ENCODE data around the gene NCAPG2. TPM values are rescaled to one million over a fixed set of nuclear protein-coding genes. Genes with fewer than 3 reads are reported as not detected.
A peak's percentile ranks its signal among the peaks of the same experiment; 100 is the strongest.

NCAPG2 gene
- total and polyA plus RNA-seq, 2 of the 13 experiments (the other 11 are each of a cell fraction or from before 2014, with no cell fraction given): 15.1 to 30.7 TPM

GRCh38 chr7:158602041-158602440, 102.6 kb downstream of the NCAPG2 start:
- DNase-seq (ENCODE audit: low spot score): no peak
- ChIA-PET POLR2A (no interaction called here), CTCF (ENCODE audit: low intra/inter-chr PET ratio, low total read pairs) (no interaction called here)
- 100% methylated on average over 1 of the region's 7 CpGs for WGBS (ENCODE audit: low lambda C conversion rate)
- Histone ChIP-seq H3K9me3 (ENCODE audit: low read length) (no peaks in the 10 kb centered on the region), H3K4me2 (ENCODE audit: low read depth, low read length) (no peak overlapping the region), H3K9ac (ENCODE audit: insufficient read depth, low read depth, low read length) (no peak overlapping the region), H3K4me3 (replicated peaks in 1 of 3; ENCODE audit: insufficient read depth in 1 of 3, low read depth in 2 of 3, low read length in 3 of 3) (no peak overlapping the region), H3K4me1 (ENCODE audit: insufficient read depth, low read length) (no peaks in the 10 kb centered on the region), H3K27me3 (ENCODE audit: control insufficient read depth in 1 of 2, insufficient read depth in 2 of 2, low read length in 2 of 2) (no peaks in the 10 kb centered on the region), H3K79me2 (ENCODE audit: insufficient read depth, low read length) (no peaks in the 10 kb centered on the region), H4K20me1 (ENCODE audit: insufficient read depth, low read length) (no peaks in the 10 kb centered on the region), H2AFZ (ENCODE audit: low read length) (no peak overlapping the region), H3K36me3 (replicated peaks in 1 of 2; ENCODE audit: control insufficient read depth in 1 of 2, insufficient read depth in 2 of 2, low read length in 2 of 2) (no peaks in the 10 kb centered on the region), H3K27ac (ENCODE audit: extremely low read length, insufficient read depth, low read length) (no peak overlapping the region)
- FAIRE-seq: no peak
- intact Hi-C loops (cut with micrococcal nuclease; ENCODE audit: unreplicated experiment): no loop called here
- no peak for ATAC-seq
- no peak for TF ChIP-seq ZSCAN29 (CRISPR knock-in tag; conservative IDR thresholded peaks at IDR 0.05)
- no peak for TF ChIP-seq MAX (IDR thresholded peaks at IDR 0.05)
- no peak for TF ChIP-seq ZBTB26 (CRISPR knock-in tag; IDR thresholded peaks at IDR 0.05; ENCODE audit: borderline replicate concordance)
- no peak for TF ChIP-seq PLRG1 (conservative IDR thresholded peaks at IDR 0.05)
- TF ChIP-seq ZFAT (CRISPR knock-in tag; conservative IDR thresholded peaks at IDR 0.05): no peak
- TF ChIP-seq THYN1 (CRISPR knock-in tag; IDR thresholded peaks at IDR 0.05; ENCODE audit: borderline replicate concordance, low read depth): no peak
- no peak for TF ChIP-seq ZNF546 (CRISPR knock-in tag; conservative IDR thresholded peaks at IDR 0.05)
- no peak for TF ChIP-seq ZBTB38 (CRISPR knock-in tag; IDR thresholded peaks at IDR 0.05)
- no TSS peak for BruUV-seq (replicated peaks)
- in situ Hi-C loops (cut with HindIII; ENCODE audit: extremely low pct_ligation_motif_present, low pct_unique_long_range_greater_than_20kb): no loop called here

DNA sequence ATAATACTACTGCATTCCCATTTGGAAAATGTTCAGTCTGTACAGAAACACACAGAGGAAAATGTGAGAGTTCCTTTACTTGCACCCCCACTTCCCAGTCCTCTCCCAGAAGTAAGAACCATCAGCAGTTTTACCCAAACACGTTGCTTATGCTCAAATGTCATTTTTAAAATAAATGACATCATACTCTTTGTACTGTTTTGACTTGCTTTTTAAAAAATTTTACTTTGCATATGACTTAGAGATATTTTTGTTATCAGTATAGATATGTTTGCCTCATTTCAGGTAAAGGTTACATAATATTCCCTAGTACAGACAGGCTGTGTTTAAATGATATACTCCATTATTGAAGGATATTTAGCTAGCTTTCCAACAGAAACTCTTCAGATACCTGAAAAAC, 103.5 kb downstream of the NCAPG2 start:
- CTCF ChIA-PET (ENCODE audit: low intra/inter-chr PET ratio, low total read pairs): no interaction called here
- Histone ChIP-seq H3K4me2 (ENCODE audit: low read depth, low read length) (no peak overlapping the region), H2AFZ (ENCODE audit: low read length) (no peak overlapping the region), H3K9ac (ENCODE audit: insufficient read depth, low read depth, low read length) (no peak overlapping the region), H3K27ac (ENCODE audit: extremely low read length, insufficient read depth, low read length) (no peak overlapping the region), H4K20me1 (ENCODE audit: insufficient read depth, low read length) (no peaks in the 10 kb centered on the region), H3K36me3 (replicated peaks in 1 of 2; ENCODE audit: control insufficient read depth in 1 of 2, insufficient read depth in 2 of 2, low read length in 2 of 2) (no peaks in the 10 kb centered on the region), H3K4me3 (replicated peaks in 1 of 3; ENCODE audit: insufficient read depth in 1 of 3, low read depth in 2 of 3, low read length in 3 of 3) (no peak overlapping the region), H3K4me1 (ENCODE audit: insufficient read depth, low read length) (no peaks in the 10 kb centered on the region), H3K9me3 (ENCODE audit: low read length) (no peaks in the 10 kb centered on the region), H3K79me2 (ENCODE audit: insufficient read depth, low read length) (no peaks in the 10 kb centered on the region), H3K27me3 (ENCODE audit: control insufficient read depth in 1 of 2, insufficient read depth in 2 of 2, low read length in 2 of 2) (no peaks in the 10 kb centered on the region)
- intact Hi-C loops (cut with micrococcal nuclease; ENCODE audit: unreplicated experiment): no loop called here
- TF ChIP-seq ATF7 (IDR thresholded peaks at IDR 0.05): peak; percentile 53
- no peak for TF ChIP-seq ATF7 (CRISPR knock-in tag; IDR thresholded peaks at IDR 0.05)
- TF ChIP-seq, protein P1, sequence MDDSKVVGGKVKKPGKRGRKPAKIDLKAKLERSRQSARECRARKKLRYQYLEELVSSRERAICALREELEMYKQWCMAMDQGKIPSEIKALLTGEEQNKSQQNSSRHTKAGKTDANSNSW (CRISPR knock-in tag; IDR thresholded peaks at IDR 0.05; ENCODE audit: borderline replicate concordance): no peak
- in situ Hi-C loops (cut with HindIII; ENCODE audit: extremely low pct_ligation_motif_present, low pct_unique_long_range_greater_than_20kb): no loop called here
- ATAC-seq (no peak), DNase-seq (ENCODE audit: low spot score) (no peak), FAIRE-seq (no peak)
- POLR2A ChIA-PET: no interaction called here
- BruUV-seq (replicated peaks): no TSS peak
- WGBS (ENCODE audit: low lambda C conversion rate): 89% methylated on average over 1 of the region's 1 CpG

Data from HepG2 (cell line).